ENCODE results near the gene ALDH18A1. TPM values are rescaled to one million over a fixed set of nuclear protein-coding genes. Genes with fewer than 3 reads are reported as not detected.

ALDH18A1 gene
- total RNA-seq, 1 donor from 2014 or later = 104 TPM

Other genes with a start within 250 kb of the ALDH18A1 start
- gene SORBS1, start 95.3 kb downstream of the ALDH18A1 start, total RNA-seq = 21.5 to 25.1 TPM (median 24.9 TPM) in 3 replicates
- 44.4 to 49.7 TPM (median 45.7 TPM) in 3 replicates for gene TCTN3, start 37.2 kb upstream of the ALDH18A1 start, total RNA-seq
- gene ENTPD1, start 99.5 kb upstream of the ALDH18A1 start, total RNA-seq = 1.1 to 1.5 TPM (median 1.2 TPM) in 3 replicates

Data from mesothelial cell of epicardium (in vitro differentiated cells).